Panc1 (cell line): ENCODE results near the gene ARF4.

Experiments
- POLR2AphosphoS5 ChIP-seq: IDR thresholded peaks from 2 replicates; pipeline ENCODE4 v1.6.1; 2012; ENCODE audit warnings: mild to moderate bottlenecking, low read depth, low read length, moderate library complexity
- SIN3A ChIP-seq: IDR thresholded peaks from 2 replicates; pipeline ENCODE4 v1.6.1; 2012; ENCODE audit warnings: low read depth, mild to moderate bottlenecking, low read length, moderate library complexity, borderline replicate concordance; ENCODE audit not compliant: insufficient read depth
- TF ChIP-seq, protein P1 (sequence below): fragments of 450-650 bp; IDR thresholded peaks from 2 replicates; pipeline ENCODE4 v1.5.1; 2017; ENCODE audit warnings: mild to moderate bottlenecking
- TF ChIP-seq, protein P2 (sequence below), 2 experiments: IDR thresholded peaks; 2 replicates each; pipeline ENCODE4 v1.6.1; 2011 to 2012; ENCODE audit warnings: low read depth in 2 of 2, control low read depth in 1 of 2, low read length in 1 of 2, mild to moderate bottlenecking in 1 of 2, moderate library complexity in 1 of 2; ENCODE audit not compliant: insufficient read depth in 1 of 2

DNA sequence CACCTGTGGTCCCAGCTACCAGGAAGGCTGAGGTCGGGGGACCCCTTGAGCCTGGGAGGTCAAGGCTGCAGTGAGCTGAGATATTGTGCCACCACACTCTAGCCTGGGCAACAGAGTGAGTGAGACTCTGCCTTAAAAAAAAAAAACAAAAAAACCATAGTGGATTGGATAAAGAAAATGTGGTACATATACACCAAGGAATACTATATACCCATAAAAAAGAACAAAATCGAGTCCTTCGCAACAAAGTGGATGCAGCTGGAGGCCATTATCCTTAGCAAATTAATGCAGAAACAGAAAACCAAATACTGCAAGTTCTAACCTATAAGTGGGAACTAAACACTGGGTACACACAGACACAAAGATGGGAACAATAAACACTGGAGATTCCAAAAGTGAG is 20.6 kb upstream of the ARF4 start:
- TF ChIP-seq, protein P1, sequence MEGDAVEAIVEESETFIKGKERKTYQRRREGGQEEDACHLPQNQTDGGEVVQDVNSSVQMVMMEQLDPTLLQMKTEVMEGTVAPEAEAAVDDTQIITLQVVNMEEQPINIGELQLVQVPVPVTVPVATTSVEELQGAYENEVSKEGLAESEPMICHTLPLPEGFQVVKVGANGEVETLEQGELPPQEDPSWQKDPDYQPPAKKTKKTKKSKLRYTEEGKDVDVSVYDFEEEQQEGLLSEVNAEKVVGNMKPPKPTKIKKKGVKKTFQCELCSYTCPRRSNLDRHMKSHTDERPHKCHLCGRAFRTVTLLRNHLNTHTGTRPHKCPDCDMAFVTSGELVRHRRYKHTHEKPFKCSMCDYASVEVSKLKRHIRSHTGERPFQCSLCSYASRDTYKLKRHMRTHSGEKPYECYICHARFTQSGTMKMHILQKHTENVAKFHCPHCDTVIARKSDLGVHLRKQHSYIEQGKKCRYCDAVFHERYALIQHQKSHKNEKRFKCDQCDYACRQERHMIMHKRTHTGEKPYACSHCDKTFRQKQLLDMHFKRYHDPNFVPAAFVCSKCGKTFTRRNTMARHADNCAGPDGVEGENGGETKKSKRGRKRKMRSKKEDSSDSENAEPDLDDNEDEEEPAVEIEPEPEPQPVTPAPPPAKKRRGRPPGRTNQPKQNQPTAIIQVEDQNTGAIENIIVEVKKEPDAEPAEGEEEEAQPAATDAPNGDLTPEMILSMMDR, result no peak
- TF ChIP-seq, protein P2, sequence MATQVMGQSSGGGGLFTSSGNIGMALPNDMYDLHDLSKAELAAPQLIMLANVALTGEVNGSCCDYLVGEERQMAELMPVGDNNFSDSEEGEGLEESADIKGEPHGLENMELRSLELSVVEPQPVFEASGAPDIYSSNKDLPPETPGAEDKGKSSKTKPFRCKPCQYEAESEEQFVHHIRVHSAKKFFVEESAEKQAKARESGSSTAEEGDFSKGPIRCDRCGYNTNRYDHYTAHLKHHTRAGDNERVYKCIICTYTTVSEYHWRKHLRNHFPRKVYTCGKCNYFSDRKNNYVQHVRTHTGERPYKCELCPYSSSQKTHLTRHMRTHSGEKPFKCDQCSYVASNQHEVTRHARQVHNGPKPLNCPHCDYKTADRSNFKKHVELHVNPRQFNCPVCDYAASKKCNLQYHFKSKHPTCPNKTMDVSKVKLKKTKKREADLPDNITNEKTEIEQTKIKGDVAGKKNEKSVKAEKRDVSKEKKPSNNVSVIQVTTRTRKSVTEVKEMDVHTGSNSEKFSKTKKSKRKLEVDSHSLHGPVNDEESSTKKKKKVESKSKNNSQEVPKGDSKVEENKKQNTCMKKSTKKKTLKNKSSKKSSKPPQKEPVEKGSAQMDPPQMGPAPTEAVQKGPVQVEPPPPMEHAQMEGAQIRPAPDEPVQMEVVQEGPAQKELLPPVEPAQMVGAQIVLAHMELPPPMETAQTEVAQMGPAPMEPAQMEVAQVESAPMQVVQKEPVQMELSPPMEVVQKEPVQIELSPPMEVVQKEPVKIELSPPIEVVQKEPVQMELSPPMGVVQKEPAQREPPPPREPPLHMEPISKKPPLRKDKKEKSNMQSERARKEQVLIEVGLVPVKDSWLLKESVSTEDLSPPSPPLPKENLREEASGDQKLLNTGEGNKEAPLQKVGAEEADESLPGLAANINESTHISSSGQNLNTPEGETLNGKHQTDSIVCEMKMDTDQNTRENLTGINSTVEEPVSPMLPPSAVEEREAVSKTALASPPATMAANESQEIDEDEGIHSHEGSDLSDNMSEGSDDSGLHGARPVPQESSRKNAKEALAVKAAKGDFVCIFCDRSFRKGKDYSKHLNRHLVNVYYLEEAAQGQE (IDR thresholded peaks at IDR 0.05; ENCODE audit: insufficient read depth in 1 of 2, low read depth in 2 of 2, low read length in 1 of 2), result no peak
- no peak for TF ChIP-seq POLR2AphosphoS5
- TF ChIP-seq SIN3A, result no peak
